GM12801 (cell line): ENCODE data around the gene DNAJC18.

Source experiments
- TF ChIP-seq, protein P1 (sequence below): IDR thresholded peaks from one replicate; pipeline ENCODE4 v1.5.1; 2011; ENCODE audit warnings: control low read depth; ENCODE audit not compliant: insufficient read length; ENCODE audit errors: extremely low read depth

Gene DNAJC18

DNA sequence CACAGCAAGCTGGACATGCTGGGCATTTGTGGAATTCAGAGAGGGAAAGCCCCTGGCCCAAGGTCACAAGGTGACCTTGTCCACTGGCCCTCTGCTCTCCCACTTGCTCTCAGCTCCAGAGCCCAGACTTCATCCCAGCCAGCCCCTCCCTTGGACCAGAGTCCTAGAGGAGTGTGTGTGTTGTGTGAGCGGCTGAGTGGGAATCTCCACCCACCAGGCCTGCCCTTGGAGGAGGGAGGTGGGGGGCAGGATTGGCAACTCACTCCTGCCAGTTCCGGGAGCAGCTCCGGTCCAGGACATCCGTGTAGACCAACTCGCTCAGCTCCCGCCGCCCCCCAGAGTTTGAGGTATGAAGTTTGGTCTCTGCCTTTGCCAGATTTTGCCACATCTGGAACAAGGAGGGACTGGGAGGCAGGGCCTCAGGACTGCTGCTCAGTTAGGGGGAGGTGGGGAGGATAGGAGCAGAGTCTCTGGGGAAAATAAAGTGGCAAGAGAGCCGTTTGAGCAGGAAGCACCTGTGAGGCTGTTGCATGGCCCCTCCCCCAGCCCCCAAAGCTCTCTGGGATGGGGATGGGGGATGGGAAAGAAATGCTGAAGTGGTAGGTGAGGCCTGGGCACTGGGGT, 51.0 kb downstream of the DNAJC18 start:
- TF ChIP-seq, protein P1, sequence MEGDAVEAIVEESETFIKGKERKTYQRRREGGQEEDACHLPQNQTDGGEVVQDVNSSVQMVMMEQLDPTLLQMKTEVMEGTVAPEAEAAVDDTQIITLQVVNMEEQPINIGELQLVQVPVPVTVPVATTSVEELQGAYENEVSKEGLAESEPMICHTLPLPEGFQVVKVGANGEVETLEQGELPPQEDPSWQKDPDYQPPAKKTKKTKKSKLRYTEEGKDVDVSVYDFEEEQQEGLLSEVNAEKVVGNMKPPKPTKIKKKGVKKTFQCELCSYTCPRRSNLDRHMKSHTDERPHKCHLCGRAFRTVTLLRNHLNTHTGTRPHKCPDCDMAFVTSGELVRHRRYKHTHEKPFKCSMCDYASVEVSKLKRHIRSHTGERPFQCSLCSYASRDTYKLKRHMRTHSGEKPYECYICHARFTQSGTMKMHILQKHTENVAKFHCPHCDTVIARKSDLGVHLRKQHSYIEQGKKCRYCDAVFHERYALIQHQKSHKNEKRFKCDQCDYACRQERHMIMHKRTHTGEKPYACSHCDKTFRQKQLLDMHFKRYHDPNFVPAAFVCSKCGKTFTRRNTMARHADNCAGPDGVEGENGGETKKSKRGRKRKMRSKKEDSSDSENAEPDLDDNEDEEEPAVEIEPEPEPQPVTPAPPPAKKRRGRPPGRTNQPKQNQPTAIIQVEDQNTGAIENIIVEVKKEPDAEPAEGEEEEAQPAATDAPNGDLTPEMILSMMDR = no peak

DNA sequence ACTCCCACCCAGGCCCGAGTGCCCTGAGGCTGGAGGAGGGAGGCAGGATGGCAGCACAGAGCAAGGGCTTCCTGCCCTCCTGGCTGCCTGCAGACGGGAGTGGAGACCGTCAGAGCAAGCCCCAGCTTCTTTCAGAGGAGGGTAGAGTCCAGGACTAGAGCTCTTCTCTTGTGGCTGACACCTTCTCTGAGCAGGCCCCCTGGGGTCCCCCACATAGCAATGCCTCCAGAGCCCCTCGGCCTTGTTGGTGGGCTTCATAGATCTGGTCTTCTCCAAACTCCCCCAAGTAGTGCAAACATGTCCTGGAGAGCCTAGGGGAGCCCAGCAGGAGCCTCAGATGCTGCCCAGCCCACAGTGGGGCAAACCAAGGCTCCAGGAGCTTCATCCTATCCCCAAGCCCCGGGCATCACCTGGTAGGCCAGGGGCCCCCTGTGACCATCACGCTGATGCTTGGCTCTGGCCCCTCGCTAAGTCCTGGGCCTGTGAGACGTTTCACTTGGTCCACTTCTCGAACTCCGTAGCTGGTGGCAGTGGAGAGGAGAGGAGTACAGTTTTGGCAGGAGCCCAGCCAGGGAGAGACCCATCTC, 51.6 kb downstream of the DNAJC18 start:
- TF ChIP-seq, protein P1 = no peak

DNA sequence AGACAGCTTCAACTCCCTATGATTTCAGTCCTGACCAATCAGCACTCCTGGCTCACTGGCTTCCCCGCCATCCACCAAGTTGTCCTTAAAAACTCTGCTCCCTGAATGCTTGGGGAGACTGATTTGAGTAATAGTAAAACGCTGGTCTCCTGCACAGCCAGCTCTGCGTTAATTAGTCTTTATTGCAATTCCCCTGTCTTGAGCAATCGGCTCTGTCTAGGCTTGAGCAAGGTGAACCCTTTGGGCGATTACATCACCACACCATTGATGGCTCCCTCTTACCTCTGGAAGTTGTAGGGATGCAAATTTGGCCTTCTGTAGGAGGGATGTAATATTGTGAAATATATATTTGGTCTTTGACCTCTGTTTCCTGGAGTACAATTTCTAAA, 53.3 kb downstream of the DNAJC18 start:
- TF ChIP-seq, protein P1 = no peak

DNA sequence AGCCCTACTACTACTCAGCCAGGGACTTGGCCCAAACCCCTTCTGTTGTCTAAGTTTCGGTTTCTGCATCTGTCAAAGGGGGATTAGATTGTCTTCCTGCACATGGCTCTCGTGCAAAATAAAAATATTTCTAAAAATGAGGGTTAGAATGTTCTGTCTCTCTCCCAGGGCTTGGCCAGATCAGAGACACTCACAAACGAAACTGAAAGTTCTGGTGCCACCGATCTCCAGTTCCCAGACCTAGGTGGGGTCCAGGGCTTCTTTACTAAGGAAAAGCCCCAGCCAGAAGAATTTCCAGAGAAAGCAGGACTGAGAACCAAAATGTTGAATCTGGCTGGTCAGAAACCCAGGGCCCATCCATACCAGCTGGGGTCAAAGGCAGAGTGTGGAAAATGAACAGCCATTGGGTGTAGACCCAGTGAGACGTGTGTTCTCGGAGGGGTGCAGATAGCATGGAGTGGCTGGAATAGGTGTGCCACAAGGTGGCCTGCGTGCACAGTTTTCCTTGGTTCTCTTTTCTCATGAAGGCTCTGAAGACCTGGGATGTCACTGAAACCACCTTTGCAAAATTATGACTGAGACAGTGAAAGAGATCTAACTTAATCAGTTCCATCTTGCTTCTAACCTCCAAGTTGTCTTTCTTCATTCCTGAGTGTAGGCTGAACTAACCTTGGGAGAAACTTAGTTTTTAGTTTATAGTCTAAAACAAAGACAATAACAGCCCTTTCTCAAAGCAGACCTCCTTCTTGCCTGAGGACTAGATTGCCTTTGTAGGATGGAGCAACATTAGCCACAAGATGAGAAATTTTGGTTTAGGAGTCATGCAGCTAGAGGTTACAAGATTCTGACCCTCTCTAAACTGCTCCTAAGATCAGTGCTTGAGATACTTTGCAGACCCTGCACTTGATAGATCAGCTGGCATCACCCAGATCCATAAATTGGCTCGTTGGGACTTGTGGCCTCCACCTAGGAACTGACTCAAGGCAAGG, 54.0 kb downstream of the DNAJC18 start:
- TF ChIP-seq, protein P1 = no peak

DNA sequence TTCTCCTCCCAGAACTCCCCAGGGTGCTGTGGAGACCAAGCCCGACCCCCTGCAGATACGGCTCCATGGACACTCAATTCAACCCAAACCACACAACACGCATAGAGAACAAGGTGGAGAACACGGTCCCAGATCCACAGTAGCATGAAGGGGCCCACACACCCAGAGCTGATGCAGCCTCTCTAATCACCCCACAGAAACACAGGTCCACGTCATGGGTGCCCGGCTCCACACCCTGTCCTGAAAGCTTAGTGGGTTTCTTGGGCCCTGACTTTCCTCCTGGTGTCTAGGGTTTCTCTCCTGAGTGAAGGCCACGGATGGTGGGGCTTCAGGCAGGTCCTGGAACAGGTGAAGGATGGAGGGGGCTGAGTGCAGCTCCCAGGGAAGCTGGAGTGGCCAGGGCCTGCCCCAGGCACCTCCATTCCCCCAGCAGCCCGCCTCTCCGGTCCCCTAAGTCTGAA, 54.7 kb downstream of the DNAJC18 start:
- TF ChIP-seq, protein P1 = no peak

DNA sequence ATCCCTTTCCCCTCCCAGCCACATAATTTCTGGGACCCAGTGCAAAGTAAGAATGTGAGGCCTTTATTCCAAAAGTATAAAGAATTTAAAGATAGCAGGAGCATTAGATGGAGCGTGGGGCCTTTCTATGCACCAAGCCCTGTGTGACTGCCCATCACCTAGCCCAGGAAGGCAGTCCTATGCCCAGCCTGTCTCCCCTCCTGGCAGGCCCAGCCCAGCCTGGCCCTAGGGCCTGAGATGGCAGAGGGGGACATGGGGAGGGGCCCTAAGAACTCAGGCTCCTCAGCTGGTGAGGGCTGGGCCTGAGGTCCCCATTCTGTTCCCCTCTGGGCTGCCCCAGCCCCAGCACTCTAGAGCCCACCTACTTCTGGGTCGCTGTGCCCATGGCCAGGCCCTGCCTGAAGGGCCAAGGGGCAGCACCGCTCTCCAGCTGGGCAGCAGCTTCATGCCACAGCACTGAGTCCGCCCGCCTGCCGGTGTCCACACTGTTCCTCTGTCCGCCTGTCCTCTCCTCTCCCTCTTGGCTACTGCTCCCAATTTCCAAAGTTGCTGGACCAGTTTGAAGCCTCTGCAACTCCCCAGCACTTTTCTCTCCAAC, 55.2 kb downstream of the DNAJC18 start:
- TF ChIP-seq, protein P1 = no peak
